K562 (cell line): ENCODE data around the gene ZFAND2B. TPM values are rescaled to one million over a fixed set of nuclear protein-coding genes. Genes with fewer than 3 reads are reported as not detected.

Experiments
- ATAC-seq: fragments of 200-7000 bp; cut with Tn5 transposase; 3 replicates; pipeline ENCODE4 v1.9.1; 2020; ENCODE audit warnings: moderate library complexity
- BruUV-seq: library from RNA; stranded (reverse); fragments of 400-500 nt; replicated peaks from 2 replicates; lab custom pipeline; 2021; lab: Mats Ljungman, UMichigan
- CTCF ChIA-PET: fragments of 300-600 bp; formaldehyde crosslinking; extraction: SDS; loops from one replicate; lab custom pipeline; 2021; ENCODE audit warnings: low intra/inter-chr PET ratio; lab: Yijun Ruan, JAX
- POLR2A ChIA-PET: fragments of 300-600, 350-650 bp; sonication (Branson Sonifier 250); formaldehyde crosslinking; extraction: SDS; loops from one replicate; lab custom pipeline; 2021; ENCODE audit warnings: antibody characterized with exemption, inconsistent platforms; lab: Yijun Ruan, JAX
- DNase-seq, 4 experiments: peaks; one replicate each; pipeline versions ENCODE4 v3.0.0 to v3.0.0-alpha.2; 2011 to 2018; ENCODE audit warnings: low spot score in 3 of 4, mixed read lengths in 3 of 4; ENCODE audit errors: extremely low read depth in 1 of 4
- FAIRE-seq: peaks from 2 replicates; lab custom pipeline; 2011; peaks lifted over from hg19 to GRCh38; lab: Jason Lieb, UNC
- H2AFZ ChIP-seq: 2 replicates; pipeline ENCODE4 v1.6.0; 2011; ENCODE audit warnings: low read depth, low read length, control low read depth, inconsistent platforms
- H3K27ac ChIP-seq: fragments of 200-600 bp; 3 replicates; pipeline ENCODE4 v1.8.0; 2011; ENCODE audit warnings: low read depth, mild to moderate bottlenecking, control low read depth, inconsistent platforms, low read length, moderate library complexity, mixed read lengths; ENCODE audit errors: extremely low read depth
- H3K27me3 ChIP-seq, 2 experiments: fragments of 300-600 bp in 1 of 2; 2 replicates in 1 of 2; 3 replicates in 1 of 2; pipeline versions ENCODE4 v1.6.0 to v1.8.0; 2011; ENCODE audit warnings: inconsistent platforms in 2 of 2, low read length in 2 of 2, mild to moderate bottlenecking in 1 of 2, mixed read lengths in 1 of 2, moderate library complexity in 1 of 2; ENCODE audit not compliant: control insufficient read depth in 2 of 2, insufficient read depth in 2 of 2
- H3K36me3 ChIP-seq: fragments of 300-600 bp; 3 replicates; pipeline ENCODE4 v1.8.0; 2011; ENCODE audit warnings: mild to moderate bottlenecking, low read length, inconsistent platforms; ENCODE audit not compliant: control insufficient read depth, insufficient read depth
- H3K4me1 ChIP-seq, 2 experiments: fragments of 200-600 bp in 1 of 2; replicated peaks in 1 of 2; 2 replicates in 1 of 2; 3 replicates in 1 of 2; pipeline versions ENCODE4 v1.5.1 to v1.8.0; 2011; ENCODE audit warnings: inconsistent platforms in 2 of 2, low read length in 2 of 2, mild to moderate bottlenecking in 1 of 2, mixed read lengths in 1 of 2, moderate library complexity in 1 of 2; ENCODE audit not compliant: control insufficient read depth in 2 of 2, insufficient read depth in 2 of 2
- H3K4me2 ChIP-seq: 2 replicates; pipeline ENCODE4 v1.6.1; 2011; ENCODE audit warnings: low read length, control low read depth, inconsistent platforms, mixed read lengths; ENCODE audit not compliant: insufficient read depth
- H3K4me3 ChIP-seq: fragments of 200-600 bp; sonication (generic), shearing (Covaris generic); 2 replicates; pipeline ENCODE4 v1.5.1; 2016; ENCODE audit warnings: control low read depth, inconsistent platforms
- H3K79me2 ChIP-seq: fragments of 200-600 bp; 3 replicates; pipeline ENCODE4 v1.8.0; 2011; ENCODE audit warnings: low read length, inconsistent platforms; ENCODE audit not compliant: control insufficient read depth, insufficient read depth
- H3K9ac ChIP-seq, 2 experiments: 2 replicates each; pipeline versions ENCODE4 v1.6.0 to v1.6.1; 2011; ENCODE audit warnings: low read depth in 2 of 2, low read length in 2 of 2, control low read depth in 1 of 2, inconsistent platforms in 1 of 2, mild to moderate bottlenecking in 1 of 2, mixed read lengths in 1 of 2; ENCODE audit not compliant: insufficient read depth in 1 of 2
- H3K9me1 ChIP-seq: one replicate; pipeline ENCODE4 v1.6.0; 2011; ENCODE audit warnings: inconsistent platforms, mild to moderate bottlenecking, low read length, moderate library complexity; ENCODE audit not compliant: control insufficient read depth, insufficient read depth
- H3K9me3 ChIP-seq: replicated peaks from 2 replicates; pipeline ENCODE4 v1.5.1; 2011; ENCODE audit warnings: low read depth, low read length, inconsistent platforms; ENCODE audit not compliant: control insufficient read depth, insufficient read depth
- H4K20me1 ChIP-seq: replicated peaks from 2 replicates; pipeline ENCODE4 v1.6.1; 2011; ENCODE audit warnings: low read length, inconsistent platforms, mixed read lengths; ENCODE audit not compliant: control insufficient read depth, insufficient read depth
- ATF1 ChIP-seq, 2 experiments: fragments of 450-650 bp in 1 of 2; IDR thresholded peaks; 2 replicates each; pipeline ENCODE4 v1.6.1; 2016; ENCODE audit warnings: missing compliant biosample characterization in 1 of 2, missing genetic modification characterization in 1 of 2
- CTBP1 ChIP-seq: fragments of 450-650 bp; IDR thresholded peaks from 2 replicates; pipeline ENCODE4 v1.6.1; 2016; ENCODE audit warnings: borderline replicate concordance
- ESRRB ChIP-seq: fragments of 250-450 bp; sonication (Bioruptor Pico); IDR thresholded peaks from 2 replicates; pipeline ENCODE4 v1.5.0; 2020; ENCODE audit warnings: mild to moderate bottlenecking, moderate library complexity, borderline replicate concordance
- KDM1A ChIP-seq, 2 experiments: fragments of 450-650 bp; IDR thresholded peaks; 2 replicates each; pipeline ENCODE4 v1.6.1; 2016; ENCODE audit warnings: mild to moderate bottlenecking in 2 of 2
- MAFG ChIP-seq: fragments of 450-650 bp; conservative IDR thresholded peaks from 2 replicates; pipeline ENCODE4 v1.6.1; 2016; ENCODE audit warnings: missing genetic modification characterization, missing compliant biosample characterization
- POLR2A ChIP-seq: fragments of 450-650 bp; conservative IDR thresholded peaks from 2 replicates; pipeline ENCODE4 v1.6.1; 2016
- PRPF4 ChIP-seq: fragments of 200-400 bp; formaldehyde crosslinking; IDR thresholded peaks from one replicate; pipeline ENCODE4 v1.6.1; 2017; ENCODE audit warnings: low read length, low read depth, mild to moderate bottlenecking; ENCODE audit not compliant: insufficient read depth, poor library complexity, severe bottlenecking
- RCOR1 ChIP-seq, 2 experiments: IDR thresholded peaks; 2 replicates each; pipeline ENCODE4 v1.6.1; 2012; ENCODE audit warnings: low read depth in 2 of 2, low read length in 2 of 2, borderline replicate concordance in 1 of 2, improper control_type of control experiment in 1 of 2
- SMAD3 ChIP-seq: fragments of 450-650 bp; formaldehyde crosslinking; conservative IDR thresholded peaks from 2 replicates; pipeline ENCODE4 v1.4.0; 2020; ENCODE audit warnings: mild to moderate bottlenecking
- SMARCA4 ChIP-seq: fragments of 450-650 bp; IDR thresholded peaks from 2 replicates; pipeline ENCODE4 v1.6.1; 2016
- THAP12 ChIP-seq: fragments of 250-450 bp; sonication (Bioruptor Pico); IDR thresholded peaks from 2 replicates; pipeline ENCODE4 v1.9.0; 2021; ENCODE audit warnings: mild to moderate bottlenecking, inconsistent platforms
- ZNF282 ChIP-seq: sonication (generic); formaldehyde crosslinking; IDR thresholded peaks from 2 replicates; pipeline ENCODE4 v1.8.1; 2023; ENCODE audit warnings: missing genetic modification reagents
- WGBS: fragments of 100-300 bp; shearing (Covaris generic); methylation state at CpG from one replicate; pipeline ENCODE4 v1.1.6; 2016; ENCODE audit warnings: low coverage, mixed read lengths; ENCODE audit not compliant: insufficient coverage; ENCODE audit errors: missing lambda C conversion rate; 5-methylcytosine and 5-hydroxymethylcytosine counted together
- in situ Hi-C: fragments of 300-500 bp; cut with MboI; formaldehyde crosslinking; loops from 4 replicates; pipeline ENCODE4 v1.15.0; 2018; ENCODE audit warnings: inconsistent platforms, mixed read lengths
- intact Hi-C: fragments of 100-400 bp; cut with micrococcal nuclease; formaldehyde crosslinking; loops from 2 replicates; pipeline ENCODE4 v1.14.2; 2022
- polyA plus RNA-seq, 8 experiments: library from polyadenylated mRNA; depleted of rRNA in 4 of 8; stranded (reverse) in 5 of 8; unstranded in 3 of 8; fragments of >200 nt; fragmentation: Nextera tagmentation in 2 of 8; fragmentation: Illumina TruSeq in 1 of 8; extraction: Ambion mirVana in 2 of 8; extraction: Trizol in 1 of 8; gene quantifications; 2 replicates each; pipeline versions ENCODE4 v1.2.1 to v1.2.3, GENCODE V29; 2011 to 2014; ENCODE audit warnings: inconsistent platforms in 1 of 8, missing spikeins in 1 of 8
- total RNA-seq, 7 experiments: library from RNA; depleted of rRNA in 6 of 7; stranded (reverse); fragments of >200 nt in 6 of 7; fragmentation: Illumina TruSeq in 2 of 7; extraction: Trizol in 2 of 7; gene quantifications; 2 replicates each; pipeline versions ENCODE4 v1.2.1 to v1.2.3, GENCODE V29; 2011 to 2021; ENCODE audit warnings: low replicate concordance in 1 of 7
- TF ChIP-seq, protein P1 (sequence below): sonication (generic); formaldehyde crosslinking; IDR thresholded peaks from 2 replicates; pipeline ENCODE4 v1.8.0; 2023; ENCODE audit warnings: mild to moderate bottlenecking, missing genetic modification reagents
- TF ChIP-seq, protein P2 (sequence below), 2 experiments: fragments of 450-650 bp in 1 of 2; sonication (generic) in 1 of 2; formaldehyde crosslinking in 1 of 2; IDR thresholded peaks in 1 of 2; conservative IDR thresholded peaks in 1 of 2; 2 replicates each; pipeline versions ENCODE4 v1.6.1 to v1.8.1; 2016 to 2023; ENCODE audit warnings: mild to moderate bottlenecking in 2 of 2, moderate library complexity in 2 of 2, inconsistent platforms in 1 of 2, missing genetic modification reagents in 1 of 2

ZFAND2B gene
- total and polyA plus RNA-seq, 9 of the 15 experiments (the other 6 are each of a cell fraction or from before 2014, with no cell fraction given): 9.9 to 33.3 (median 26.1) TPM

DNA sequence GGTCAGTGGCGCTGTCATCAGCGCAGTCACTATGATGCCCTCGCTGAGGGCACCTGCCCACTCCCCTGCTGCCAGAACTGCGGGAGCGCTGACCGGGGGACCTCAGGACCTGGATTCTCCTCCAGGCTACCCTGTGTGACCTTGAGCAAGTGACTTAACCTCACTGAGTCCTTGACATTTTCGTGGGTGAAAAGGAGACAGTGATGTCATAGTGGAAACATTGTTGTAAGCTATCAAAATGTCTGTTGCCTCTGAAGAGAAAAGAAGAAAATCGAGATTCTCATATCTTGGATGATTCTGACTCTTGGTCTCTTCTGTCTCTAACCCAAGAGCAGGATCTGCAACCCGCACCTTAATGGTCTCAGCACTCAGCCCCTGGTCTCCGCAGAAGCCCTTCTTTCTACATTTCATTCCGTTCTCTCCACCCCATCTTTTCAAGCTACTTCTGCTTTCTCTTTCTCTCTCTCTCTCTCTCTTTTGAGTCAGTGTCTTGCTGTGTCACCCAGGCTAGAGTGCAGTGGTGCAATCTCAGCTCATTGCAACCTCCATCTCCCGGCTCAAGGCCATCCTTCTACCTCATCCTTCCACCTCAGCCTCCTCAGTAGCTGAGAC lies 48.1 kb downstream of the ZFAND2B start:
- peak overlapping the region; percentile 58 for H3K4me3 ChIP-seq
- H3K9ac ChIP-seq: peak overlapping the region; percentile 71 to 92; a peak in 3 of 4 replicates
- peak overlapping the region; percentile 88 for H2AFZ ChIP-seq
- 0 out of 5 replicates have a peak, but pooled peaks cover 0 to 4% of the 10 kb centered on the region in 2 experiments for H3K27me3 ChIP-seq
- H3K4me1 ChIP-seq: peaks cover 13 to 40% of the 10 kb centered on the region in 2 experiments; a peak in 4 of 5 replicates
- 0 out of 2 replicates have a peak, but pooled peaks cover 2% of the 10 kb centered on the region for H4K20me1 ChIP-seq
- peak overlapping the region; percentile 82 for H3K4me2 ChIP-seq
- intact Hi-C loops (no loop called here), in situ Hi-C loops (no loop called here)
- no peak for ATAC-seq
- no TSS peak for BruUV-seq
- no peak overlapping the region for H3K27ac ChIP-seq
- no peak for FAIRE-seq
- no peaks in the 10 kb centered on the region for H3K9me1 ChIP-seq
- CTCF ChIA-PET: interaction anchor here (0.8 kb wide), 1 partner anchor 40 kb away, joined by 5 read pairs; no protein-coding TSS in a partner anchor
- H3K36me3 ChIP-seq: peaks cover 24% of the 10 kb centered on the region; the same call in 2 of the 3 replicates
- POLR2A ChIA-PET: interaction anchor here (0.7 to 2.0 kb wide), 8 partner anchors 9 to 112 kb away, joined by 3 to 8 read pairs (median 4); partner anchors contain the start of genes DNAJB2, GLB1L and STK16
- WGBS: 6% methylated on average over 8 of the region's 12 CpGs
- H3K79me2 ChIP-seq: peaks cover 24% of the 10 kb centered on the region
- DNase-seq: no peak
- H3K9me3 ChIP-seq: no peaks in the 10 kb centered on the region
- TF ChIP-seq ZNF282 (CRISPR knock-in tag): no peak
- TF ChIP-seq, protein P1, sequence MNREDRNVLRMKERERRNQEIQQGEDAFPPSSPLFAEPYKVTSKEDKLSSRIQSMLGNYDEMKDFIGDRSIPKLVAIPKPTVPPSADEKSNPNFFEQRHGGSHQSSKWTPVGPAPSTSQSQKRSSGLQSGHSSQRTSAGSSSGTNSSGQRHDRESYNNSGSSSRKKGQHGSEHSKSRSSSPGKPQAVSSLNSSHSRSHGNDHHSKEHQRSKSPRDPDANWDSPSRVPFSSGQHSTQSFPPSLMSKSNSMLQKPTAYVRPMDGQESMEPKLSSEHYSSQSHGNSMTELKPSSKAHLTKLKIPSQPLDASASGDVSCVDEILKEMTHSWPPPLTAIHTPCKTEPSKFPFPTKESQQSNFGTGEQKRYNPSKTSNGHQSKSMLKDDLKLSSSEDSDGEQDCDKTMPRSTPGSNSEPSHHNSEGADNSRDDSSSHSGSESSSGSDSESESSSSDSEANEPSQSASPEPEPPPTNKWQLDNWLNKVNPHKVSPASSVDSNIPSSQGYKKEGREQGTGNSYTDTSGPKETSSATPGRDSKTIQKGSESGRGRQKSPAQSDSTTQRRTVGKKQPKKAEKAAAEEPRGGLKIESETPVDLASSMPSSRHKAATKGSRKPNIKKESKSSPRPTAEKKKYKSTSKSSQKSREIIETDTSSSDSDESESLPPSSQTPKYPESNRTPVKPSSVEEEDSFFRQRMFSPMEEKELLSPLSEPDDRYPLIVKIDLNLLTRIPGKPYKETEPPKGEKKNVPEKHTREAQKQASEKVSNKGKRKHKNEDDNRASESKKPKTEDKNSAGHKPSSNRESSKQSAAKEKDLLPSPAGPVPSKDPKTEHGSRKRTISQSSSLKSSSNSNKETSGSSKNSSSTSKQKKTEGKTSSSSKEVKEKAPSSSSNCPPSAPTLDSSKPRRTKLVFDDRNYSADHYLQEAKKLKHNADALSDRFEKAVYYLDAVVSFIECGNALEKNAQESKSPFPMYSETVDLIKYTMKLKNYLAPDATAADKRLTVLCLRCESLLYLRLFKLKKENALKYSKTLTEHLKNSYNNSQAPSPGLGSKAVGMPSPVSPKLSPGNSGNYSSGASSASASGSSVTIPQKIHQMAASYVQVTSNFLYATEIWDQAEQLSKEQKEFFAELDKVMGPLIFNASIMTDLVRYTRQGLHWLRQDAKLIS (CRISPR knock-in tag): no peak
- TF ChIP-seq MAFG (tag): peak; percentile 57
- TF ChIP-seq ESRRB (CRISPR knock-in tag): no peak
- TF ChIP-seq SMAD3 (CRISPR knock-in tag): no peak
- TF ChIP-seq, protein P2, sequence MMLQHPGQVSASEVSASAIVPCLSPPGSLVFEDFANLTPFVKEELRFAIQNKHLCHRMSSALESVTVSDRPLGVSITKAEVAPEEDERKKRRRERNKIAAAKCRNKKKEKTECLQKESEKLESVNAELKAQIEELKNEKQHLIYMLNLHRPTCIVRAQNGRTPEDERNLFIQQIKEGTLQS (IDR thresholded peaks at IDR 0.05): peak; percentile 49
- TF ChIP-seq, protein P2 (CRISPR knock-in tag; conservative IDR thresholded peaks at IDR 0.05): no peak
- TF ChIP-seq ATF1 (CRISPR knock-in tag; IDR thresholded peaks at IDR 0.05): no peak
- no peak for TF ChIP-seq ATF1 (tag; IDR thresholded peaks at IDR 0.05)
- TF ChIP-seq KDM1A (IDR thresholded peaks at IDR 0.05): peak; percentile 52 to 58; a peak in 2 of 4 replicates
- no peak for TF ChIP-seq POLR2A
- 0 out of 4 replicates have a peak, but pooled peaks of 1 of the 2 experiments have one; percentile 37 for TF ChIP-seq RCOR1 (IDR thresholded peaks at IDR 0.05; ENCODE audit: borderline replicate concordance in 1 of 2, low read depth in 2 of 2, low read length in 2 of 2)
- TF ChIP-seq PRPF4: no peak
- 0 out of 2 replicates have a peak, but pooled peaks have one; percentile 21 for TF ChIP-seq SMARCA4
- TF ChIP-seq THAP12: no peak
- peak; percentile 41; the same call in 1 of the 2 replicates for TF ChIP-seq CTBP1
